NCI-H526 treated with DMSO at 0.1 percent for 48 hours (cell line): ENCODE measurements around the gene ZNF213.
A peak's percentile ranks its signal among the peaks of the same experiment; 100 is the strongest.
"Not testable (repeated sequence)": the region's sequence is repeated elsewhere in the genome, so short reads cannot be mapped to it uniquely, and the experiment has no call there.

ENCODE experiments used
- DNase-seq: peaks from one replicate; lab custom pipeline; 2025; lab: John Stamatoyannopoulos, UW

ZNF213 gene

DNA sequence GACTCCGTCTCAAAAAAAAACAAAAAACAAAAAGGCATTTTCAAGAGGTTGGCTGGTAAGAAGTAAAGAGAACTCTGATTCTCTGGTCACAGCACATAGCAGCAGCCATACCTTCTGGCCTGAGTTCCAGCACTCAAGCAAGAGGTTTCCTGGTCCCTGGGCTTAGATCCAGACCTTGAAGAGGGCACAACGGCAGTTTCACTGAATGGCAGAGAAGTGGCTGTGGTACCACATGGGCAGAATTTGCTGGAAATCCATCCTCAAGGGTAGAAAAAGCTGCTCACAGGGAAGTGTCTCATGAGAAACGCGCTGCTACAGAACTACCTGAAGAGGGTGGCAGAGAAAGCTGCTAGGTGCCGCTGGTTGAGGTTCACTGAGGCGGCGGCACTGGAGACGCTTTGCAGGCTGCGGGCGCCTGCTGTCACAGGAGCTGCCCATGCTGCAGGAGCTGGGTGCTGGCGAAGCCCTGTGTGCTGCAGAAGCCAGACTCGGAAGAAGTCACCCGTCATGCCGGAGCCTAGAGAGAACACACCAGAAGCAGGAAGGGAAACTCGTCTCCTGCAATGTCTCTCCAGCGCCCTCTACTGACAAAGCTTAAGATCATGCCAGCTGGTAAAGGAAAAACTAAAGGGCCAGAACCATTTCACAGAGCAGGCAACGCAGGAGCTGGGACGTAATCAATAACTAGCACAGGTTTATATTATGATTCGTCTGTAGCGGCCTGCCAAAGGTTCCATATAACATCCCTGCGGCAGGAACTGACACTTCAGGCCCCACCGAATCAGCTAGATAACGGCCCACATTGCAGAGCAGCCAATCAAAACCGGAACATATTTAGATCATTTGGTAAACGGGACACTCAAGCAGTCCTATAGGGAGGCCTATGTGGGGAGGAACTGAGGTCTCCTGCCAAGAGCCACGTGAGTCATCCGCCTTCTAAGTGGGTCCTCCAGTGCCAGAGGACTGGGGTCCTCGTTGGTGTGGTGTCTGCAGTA is 5.4 kb upstream of the ZNF213 start:
- peak; percentile 56 for DNase-seq

DNA sequence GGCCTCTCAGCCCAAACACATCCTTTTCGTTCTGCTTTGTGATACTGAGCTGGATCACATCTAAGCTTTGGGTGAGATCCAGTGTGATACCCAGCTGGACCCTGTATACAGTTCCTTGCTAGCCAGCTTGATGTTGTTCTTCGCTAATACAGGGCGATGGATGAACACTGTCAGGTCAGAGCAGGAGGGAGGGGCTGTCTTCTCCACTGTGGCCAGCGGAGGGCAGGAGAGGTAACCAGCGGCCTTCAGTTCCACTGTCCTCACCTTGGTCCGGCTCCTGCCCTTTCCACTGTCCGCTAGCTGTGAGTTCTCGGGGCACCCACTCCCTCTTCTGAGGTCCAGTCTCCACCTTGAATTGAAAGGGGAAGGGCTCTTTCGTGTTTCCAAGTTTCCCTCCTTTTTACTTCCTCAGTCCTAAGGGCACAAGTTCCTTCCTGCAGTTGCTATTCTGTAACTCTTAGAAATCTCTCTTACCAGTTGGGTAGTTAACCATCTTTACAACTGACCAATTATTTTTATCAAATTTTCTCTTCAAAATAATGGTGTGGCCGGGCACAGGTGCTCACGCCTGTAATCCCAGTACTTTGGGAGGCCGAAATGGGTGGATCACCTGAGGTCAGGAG is 3.0 kb upstream of the ZNF213 start:
- DNase-seq = no peak

DNA sequence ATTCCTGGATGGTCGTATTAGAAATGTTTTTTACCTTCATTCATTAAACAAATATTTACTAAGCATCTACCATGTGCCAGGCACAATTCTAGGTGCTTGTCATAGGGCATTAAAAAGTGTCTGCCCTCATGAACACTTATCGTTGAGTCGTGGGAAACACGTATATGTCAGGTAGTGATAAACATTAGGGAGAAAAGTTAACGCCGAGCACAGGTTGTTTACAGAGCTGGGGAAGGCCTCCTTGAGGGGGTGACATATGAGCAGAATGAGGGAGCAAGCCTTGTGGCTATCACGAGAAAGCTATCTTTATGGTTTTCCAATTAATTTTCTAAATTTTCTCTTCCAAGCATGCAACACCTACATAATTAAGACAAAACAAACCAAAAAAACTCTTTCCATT is 985 bp upstream of the ZNF213 start:
- DNase-seq = no peak

DNA sequence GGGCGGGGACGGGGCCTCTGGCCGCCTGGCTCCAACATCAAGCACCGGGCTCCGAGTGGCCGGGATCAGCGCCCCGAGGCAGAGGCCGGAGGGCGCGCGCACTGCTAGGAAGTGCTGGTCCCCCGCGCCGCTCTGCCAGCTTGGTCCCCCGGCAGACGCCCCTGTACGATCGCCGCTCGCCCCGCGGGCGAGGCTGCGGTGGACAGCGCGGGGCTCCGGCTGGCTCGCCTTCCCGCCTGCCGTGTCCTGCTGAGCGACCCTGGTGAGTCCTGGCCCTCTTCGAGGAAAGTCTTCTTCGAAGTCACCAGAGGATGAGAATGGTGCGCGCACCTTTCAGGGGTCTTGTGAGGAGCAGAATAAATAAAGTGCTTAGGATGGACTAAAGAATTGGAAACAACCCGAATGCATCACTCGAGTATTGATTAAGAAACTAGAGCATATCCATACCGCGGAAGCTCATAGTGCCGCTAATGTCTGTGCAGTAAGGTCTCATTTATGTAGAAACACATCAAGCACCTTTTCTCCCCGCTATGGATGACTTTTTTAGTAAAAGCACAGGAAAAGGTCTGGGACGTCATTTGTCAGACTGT is 392 bp downstream of the ZNF213 start:
- no peak for DNase-seq

DNA sequence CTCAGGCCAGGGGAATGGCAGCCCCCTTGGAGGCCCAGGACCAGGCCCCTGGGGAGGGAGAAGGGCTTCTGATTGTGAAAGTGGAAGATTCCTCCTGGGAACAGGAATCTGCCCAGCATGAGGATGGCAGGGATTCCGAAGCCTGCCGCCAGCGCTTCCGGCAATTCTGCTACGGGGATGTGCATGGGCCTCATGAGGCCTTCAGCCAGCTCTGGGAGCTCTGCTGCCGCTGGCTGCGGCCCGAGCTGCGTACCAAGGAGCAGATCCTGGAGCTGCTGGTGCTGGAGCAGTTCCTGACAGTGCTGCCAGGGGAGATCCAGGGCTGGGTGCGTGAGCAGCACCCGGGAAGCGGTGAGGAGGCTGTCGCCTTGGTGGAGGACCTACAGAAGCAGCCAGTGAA is 2.4 kb downstream of the ZNF213 start:
- DNase-seq = no peak

DNA sequence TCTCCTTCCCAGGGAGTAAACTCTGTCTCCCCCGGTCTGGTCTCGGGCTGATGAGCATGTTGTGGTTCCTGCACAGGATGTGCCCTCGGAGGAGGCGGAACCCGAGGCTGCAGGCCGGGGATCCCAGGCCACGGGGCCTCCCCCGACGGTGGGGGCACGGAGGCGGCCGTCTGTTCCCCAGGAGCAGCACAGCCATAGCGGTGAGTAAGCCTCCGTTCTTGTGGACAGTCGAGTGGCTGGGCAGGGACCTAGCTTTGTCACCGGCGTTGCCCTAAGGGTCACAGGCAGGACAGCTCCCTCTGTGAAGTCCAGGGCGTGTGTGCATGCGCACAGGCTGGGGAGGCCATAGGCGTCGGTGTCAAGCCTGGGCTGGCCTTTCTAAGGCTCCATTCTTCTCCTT is 3.5 kb downstream of the ZNF213 start:
- DNase-seq = no peak

DNA sequence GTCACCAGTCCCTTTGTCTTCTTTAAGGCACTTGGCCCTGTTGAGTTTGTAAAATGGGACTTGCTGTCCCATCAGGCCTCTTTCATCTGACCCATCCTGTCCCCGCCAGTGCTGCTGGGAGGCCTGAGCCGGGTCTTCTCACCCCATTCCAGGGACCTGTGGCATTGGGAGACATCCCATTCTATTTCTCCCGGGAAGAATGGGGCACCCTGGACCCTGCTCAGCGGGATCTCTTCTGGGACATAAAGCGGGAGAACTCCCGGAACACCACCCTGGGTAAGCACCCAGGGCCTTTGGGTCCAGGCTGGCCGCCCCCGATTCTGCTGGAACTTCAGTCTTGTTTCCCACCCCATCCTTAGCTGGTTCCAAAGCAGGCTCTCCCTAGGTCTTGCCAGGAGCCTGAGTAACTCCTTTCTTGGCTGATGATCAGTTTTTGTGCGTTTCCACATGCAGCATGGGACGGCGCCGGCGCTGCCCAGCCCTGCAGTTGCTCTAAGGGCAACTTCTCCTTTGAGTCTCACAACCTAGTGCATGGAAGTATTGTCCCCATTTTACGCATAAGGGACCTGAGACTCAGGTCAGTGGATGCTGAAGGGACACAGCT is 4.1 kb downstream of the ZNF213 start:
- DNase-seq = no peak

DNA sequence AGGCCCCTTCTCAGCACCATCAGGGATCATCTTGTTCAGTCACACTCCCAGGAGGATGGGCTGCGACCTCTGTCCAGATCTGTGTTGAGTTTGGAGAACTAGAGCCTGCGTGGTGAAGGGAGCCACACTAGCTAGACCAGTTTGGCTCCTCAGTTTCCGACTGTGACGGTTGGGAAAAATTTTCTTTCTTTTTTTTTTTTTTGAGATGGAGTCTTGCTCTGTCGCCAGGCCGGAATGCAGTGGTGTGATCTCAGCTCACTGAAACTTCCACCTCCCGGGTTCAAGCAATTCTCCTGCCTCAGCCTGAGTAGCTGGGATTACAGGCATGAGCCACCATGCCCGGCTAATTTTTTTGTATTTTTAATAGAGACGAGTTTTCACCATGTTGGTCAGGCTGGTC is 4.7 kb downstream of the ZNF213 start:
- DNase-seq = not testable (repeated sequence)

DNA sequence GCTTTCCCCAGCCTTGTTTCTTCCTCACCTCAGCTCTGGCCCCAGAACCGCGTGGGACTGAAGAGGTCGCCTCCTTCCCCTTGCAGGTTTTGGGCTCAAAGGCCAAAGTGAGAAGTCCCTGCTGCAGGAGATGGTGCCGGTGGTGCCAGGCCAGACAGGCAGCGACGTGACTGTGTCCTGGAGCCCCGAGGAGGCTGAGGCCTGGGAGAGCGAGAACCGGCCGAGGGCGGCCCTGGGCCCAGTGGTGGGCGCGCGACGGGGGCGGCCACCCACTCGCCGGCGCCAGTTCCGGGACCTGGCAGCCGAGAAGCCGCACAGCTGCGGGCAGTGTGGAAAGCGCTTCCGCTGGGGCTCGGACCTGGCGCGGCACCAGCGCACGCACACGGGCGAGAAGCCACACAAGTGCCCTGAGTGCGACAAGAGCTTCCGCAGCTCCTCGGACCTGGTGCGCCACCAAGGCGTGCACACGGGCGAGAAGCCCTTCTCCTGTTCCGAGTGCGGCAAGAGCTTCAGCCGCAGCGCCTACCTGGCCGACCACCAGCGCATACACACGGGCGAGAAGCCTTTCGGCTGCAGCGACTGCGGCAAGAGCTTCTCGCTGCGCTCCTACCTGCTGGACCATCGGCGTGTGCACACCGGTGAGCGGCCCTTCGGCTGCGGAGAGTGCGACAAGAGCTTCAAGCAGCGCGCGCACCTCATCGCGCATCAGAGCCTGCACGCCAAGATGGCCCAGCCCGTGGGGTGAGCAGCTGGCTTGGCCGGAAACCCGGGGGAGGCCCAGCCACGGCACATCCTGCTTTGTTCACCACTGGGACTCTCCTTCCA is 6.0 kb downstream of the ZNF213 start:
- DNase-seq = no peak

DNA sequence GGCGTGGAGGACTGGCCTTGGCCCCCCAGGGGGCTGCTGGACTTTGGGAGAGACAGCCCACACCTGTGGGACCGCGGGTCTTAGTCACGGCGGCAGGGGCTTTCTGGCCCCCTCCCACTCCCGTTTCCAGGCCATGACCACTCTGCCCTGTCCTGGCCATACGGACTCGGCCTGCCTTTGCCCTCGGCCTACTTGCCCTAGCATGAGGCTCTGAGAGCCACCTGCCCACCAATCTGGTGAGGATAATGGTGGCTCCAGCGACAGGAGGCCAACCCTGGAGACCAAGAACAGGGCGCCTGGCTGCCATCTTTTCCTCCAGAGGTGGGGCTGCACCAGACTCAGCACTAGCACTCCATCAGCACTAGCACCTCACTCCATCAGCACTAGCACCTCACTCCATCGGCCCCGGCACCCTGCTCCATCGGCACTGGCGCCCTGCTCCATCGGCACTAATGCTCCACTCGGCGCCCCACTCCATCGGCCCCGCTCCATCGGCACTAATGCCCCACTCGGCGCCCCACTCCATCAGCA is 7.0 kb downstream of the ZNF213 start:
- DNase-seq = no peak

DNA sequence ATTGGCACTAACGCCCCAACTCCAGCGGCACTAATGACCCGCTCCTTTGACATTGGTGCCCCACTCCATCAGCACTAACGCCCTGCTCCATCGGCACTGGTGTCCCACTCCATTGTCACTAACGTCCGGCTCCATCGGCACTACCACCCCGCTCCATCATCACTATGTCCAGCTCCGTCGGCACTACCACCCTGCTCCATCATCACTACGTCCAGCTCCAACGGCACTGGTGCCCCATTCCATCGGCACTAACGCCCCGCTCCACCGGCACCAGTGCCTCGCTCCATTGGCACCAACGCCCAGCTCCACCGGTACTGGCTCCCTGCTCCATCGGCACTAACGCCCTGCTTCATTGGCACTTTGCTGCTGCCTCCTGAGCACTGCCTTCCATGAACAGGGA is 7.5 kb downstream of the ZNF213 start:
- DNase-seq = no peak

DNA sequence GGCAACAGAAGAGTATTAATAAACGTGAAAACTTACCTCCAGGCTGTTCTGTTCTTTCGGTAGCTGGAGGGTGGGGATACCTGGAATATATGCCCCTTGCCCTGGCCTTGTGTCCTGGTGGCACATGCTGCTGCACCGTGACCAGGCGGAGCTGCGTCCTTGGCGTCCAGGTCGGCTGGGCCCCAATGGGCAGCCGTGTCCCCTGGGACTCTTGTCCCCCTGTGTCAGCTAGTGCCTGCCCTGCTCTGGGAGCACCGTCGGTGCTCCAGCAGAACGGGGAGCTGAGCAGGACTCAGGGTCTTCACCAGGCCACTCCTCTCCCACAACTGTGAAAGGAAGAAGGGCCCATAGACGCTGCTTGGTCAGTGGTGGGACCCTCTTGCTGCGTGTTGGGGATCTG is 7.9 kb downstream of the ZNF213 start:
- no peak for DNase-seq

DNA sequence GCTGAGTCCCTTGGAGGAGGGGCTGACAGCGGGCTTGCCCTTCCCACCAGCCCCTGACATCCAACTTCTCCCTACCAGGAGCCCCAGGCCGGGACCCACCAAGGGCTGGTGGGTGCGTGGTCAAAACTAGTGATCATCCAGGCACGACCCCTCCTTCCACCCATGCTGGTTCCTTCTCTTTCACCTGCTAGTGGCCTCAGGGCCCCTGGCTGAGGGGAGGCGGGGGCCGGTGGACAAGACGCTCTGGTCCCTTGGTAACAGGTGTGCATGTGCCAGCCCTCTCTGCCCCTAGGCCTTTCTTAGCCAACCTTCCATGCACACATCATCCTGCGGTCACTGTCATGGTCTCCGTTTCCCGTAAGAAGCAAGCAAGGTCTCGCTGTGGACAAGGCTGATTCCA is 8.4 kb downstream of the ZNF213 start:
- DNase-seq = no peak

DNA sequence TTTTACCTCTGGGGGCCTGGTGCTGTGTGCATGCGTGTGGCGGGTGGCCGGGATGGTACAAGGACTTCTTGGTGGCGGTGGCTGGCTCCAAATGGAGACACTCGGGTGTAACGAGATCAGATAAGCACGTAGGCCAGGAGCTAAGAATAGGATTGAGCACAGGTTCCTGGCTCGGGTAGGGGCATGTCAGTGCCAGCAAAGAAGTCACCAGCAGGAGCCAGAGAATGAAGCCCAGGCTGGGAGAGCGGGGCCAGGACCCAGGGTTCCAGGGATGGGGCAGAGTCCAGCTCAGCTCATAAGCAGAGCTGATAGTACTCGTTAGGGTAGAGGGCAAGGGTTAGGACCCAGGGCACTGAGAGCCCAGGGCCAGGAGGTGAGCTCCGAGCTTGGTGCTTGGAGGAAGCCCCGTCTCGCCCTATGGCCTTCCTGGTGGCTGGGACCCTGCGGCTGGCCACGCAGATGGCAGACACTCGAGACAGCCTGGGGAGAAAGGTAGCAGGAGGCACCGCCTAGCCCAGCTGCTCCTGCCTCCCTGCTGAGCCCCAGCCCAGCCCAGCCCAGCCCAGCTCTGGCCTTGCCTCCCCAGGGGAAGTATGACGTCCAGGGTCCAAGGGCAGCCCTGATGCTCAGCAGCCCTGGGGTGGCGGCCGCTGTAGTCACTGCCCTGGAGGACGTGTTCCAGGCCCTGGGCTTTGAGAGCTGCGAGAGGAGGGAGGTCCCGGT is 8.9 kb downstream of the ZNF213 start:
- no peak for DNase-seq

DNA sequence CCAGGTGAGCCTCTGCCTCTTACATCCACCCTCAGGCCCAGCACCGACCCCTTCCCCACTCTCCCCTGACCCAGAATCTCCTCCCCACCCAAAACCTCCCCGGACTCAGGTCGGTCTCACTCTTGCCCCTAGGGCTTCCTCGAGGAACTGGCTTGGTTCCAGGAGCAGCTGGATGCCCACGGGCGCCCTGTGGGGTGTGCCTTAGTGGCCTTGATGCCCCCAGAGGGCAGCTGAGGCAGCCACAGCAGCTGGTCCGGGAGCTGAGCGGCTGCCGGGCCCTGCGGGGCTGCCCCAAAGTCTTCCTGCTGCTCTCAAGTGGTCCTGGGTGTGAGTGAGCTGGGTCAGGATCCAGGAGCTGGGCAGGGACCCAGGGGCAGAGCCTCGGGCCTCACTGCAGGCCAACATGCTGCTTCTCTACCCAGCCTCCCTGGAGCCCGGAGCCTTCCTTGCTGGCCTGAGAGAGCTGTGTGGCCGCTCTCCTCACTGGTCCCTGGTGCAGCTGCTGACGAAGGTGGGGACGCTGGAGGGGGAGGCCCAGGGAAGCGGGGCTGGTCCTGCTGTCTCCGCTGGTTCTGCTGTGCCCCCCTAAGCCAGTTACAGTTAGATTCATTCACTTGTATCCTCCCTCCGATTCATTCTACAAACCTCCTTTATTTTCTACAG is 9.6 kb downstream of the ZNF213 start:
- no peak for DNase-seq

DNA sequence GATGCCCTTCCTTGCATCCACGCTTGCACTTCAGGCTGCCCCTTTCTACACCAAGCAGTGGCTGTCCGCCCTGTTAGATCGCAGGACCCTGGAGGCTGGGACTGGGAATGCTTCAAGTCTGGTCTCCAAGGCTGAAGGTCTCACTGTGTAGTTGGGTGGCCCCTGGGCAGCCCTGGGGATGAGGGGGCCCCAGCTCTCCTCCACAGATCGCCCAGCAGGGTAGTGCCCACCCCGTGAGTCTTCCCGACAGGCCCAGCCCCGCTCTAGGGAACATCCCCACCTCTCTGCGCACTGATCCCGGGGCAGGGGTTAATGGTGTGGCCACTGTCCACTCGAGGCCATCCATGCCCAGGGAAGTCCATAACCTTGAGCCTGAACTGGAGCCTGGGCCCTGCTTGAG is 10.3 kb downstream of the ZNF213 start:
- DNase-seq = no peak

DNA sequence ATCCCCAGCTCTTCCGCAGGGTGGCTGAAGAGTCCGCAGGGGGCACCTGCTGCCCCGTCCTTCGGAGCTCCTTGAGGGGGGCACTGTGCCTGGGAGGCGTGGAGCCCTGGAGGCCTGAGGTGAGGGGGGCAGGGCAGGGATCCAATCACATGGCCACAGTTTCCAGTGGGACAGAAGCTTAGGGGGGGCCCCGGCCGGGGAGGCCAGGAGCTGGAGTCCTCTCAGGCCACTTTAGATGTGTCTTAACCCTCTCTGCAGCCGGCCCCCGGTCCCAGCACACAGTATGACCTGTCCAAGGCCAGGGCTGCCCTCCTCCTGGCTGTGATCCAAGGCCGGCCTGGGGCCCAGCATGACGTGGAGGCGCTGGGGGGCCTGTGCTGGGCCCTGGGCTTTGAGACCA is 10.8 kb downstream of the ZNF213 start:
- no peak for DNase-seq

DNA sequence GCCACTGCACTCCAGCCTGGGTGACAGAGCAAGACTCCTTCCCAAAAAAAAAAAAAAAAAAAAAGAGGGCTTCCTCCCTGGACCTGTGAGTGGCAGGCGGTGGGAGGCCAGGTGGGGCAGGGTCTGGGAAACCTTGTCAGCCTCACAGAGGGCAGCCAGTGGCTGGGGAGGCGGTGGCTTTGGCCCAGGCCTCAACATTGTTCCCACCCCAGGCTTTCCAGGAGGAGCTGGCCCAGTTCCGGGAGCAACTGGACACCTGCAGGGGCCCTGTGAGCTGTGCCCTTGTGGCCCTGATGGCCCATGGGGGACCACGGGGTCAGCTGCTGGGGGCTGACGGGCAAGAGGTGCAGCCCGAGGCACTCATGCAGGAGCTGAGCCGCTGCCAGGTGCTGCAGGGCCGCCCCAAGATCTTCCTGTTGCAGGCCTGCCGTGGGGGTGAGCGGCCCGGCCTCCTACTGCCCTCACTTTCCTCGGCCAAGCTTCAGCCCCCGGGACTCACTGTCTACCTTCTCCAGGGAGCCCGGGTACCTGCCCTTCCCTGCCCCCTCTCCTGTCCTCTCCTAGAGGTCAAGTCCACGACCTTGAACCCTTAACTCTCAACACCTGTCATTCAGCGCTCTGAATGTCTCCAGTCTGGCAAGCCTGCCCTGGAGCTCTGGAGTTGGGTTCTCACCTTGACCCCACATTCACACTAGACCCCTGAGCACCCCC is 12.4 kb downstream of the ZNF213 start:
- no peak for DNase-seq

DNA sequence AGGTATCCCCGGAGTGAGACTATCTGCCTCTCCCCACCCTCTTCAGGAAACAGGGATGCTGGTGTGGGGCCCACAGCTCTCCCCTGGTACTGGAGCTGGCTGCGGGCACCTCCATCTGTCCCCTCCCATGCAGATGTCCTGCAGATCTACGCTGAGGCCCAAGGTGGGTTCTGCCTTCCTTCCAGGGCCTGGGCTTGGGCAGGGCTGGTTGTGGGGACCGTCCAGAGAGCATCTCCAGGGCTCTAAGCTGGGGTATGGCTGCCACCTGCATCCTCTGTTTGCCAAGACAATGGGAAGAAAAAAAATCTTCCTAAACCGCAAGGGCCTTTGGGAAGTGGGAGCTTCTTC is 12.9 kb downstream of the ZNF213 start:
- DNase-seq = no peak
